Mucosa of rectum (tissue), 2 donors: Measurements from ENCODE around the gene LYPD1.

ENCODE experiments used
- H3K27ac ChIP-seq, 2 donors: one replicate each; pipeline ENCODE4 v1.7.0; 2013; ENCODE audit warnings: inconsistent platforms in 2 of 2, low read depth in 2 of 2, low read length in 2 of 2
- H3K27me3 ChIP-seq, 2 donors: one replicate each; pipeline ENCODE4 v1.7.0; 2013; ENCODE audit warnings: low read length in 2 of 2; ENCODE audit not compliant: control insufficient read depth in 2 of 2, insufficient read depth in 2 of 2
- H3K36me3 ChIP-seq, 2 donors: one replicate each; pipeline ENCODE4 v1.7.0; 2013; ENCODE audit warnings: low read length in 2 of 2; ENCODE audit not compliant: control insufficient read depth in 2 of 2, insufficient read depth in 2 of 2
- H3K4me1 ChIP-seq, 2 donors: one replicate each; pipeline ENCODE4 v1.7.0; 2013; ENCODE audit warnings: low read length in 2 of 2, mild to moderate bottlenecking in 1 of 2; ENCODE audit not compliant: control insufficient read depth in 2 of 2, insufficient read depth in 2 of 2
- H3K4me3 ChIP-seq, 2 donors: one replicate each; pipeline ENCODE4 v1.7.0; 2013; ENCODE audit warnings: low read length in 2 of 2
- H3K9ac ChIP-seq, 2 donors: one replicate each; pipeline ENCODE4 v1.7.0; 2013; ENCODE audit warnings: low read length in 2 of 2, low read depth in 1 of 2, mild to moderate bottlenecking in 1 of 2
- H3K9me3 ChIP-seq, 2 donors: one replicate each; pipeline ENCODE4 v1.7.0; 2013; ENCODE audit warnings: low read length in 2 of 2; ENCODE audit not compliant: control insufficient read depth in 2 of 2
- donor health status: healthy.
- donor health status: Normal muscosa, but diverticular disease.

The LYPD1 gene

DNA sequence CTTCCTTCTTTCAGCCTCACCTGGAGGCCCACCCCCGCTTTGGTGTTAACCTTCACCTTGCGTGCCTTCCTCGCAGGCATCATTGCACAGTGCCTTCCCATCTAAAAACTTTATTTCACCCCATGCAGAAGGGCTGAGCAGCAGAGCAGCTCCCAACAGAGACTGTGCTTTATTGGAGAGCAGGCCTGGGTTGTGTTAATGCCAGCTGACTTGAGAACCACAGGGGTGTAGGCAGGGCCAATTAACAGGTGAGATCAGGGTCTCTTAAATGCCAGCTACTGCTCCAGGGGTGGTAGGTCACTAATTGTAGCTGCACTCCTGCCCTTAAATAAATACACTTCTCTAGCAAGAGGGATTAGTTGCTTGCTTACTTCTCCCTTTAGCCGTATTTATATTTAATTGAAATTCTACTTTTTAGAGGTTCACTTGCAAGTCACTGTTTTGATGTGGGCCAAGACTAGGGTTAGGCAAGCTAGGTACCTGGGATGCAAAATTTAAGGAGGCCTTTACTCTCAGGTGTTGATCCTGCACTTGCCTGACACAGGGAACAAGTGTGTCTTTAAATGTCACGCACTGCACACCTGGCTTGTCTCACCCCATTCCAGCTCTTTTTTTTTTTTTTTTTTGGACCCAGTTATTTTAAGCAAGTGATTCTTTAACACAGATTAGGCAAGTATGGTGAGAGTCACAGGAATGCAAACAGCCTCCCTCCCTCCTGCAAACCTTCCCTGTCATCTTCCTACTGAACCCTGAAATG lies 54.5 kb downstream of the LYPD1 start:
- Histone ChIP-seq H3K9me3 (no peaks in the 10 kb centered on the region), H3K9ac (no peak overlapping the region), H3K4me3 (no peak overlapping the region), H3K36me3 (no peaks in the 10 kb centered on the region), H3K27me3 (no peaks in the 10 kb centered on the region), H3K27ac (no peak overlapping the region), H3K4me1 (no peaks in the 10 kb centered on the region)

DNA sequence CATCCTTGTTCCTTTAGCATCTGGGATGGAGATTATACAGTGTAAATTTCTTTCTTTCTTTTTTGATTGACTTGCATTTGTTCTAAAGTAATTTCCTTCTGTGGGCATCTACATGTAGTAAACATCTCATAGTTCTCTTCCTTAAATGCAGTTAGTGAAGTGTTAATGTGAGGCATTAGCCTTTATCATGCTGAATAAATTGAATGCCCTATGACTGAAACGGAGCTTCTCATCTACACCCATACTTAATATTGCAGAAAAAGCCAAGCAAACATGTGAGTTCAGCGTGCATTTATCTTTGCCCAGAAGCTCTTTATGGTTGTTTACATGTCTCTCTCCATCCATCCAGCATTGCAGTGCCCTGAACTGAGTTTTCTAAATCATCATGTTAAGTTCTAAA lies 58.3 kb downstream of the LYPD1 start:
- Histone ChIP-seq H3K27me3 (no peaks in the 10 kb centered on the region), H3K4me3 (no peak overlapping the region), H3K27ac (no peak overlapping the region), H3K9me3 (no peaks in the 10 kb centered on the region), H3K36me3 (no peaks in the 10 kb centered on the region), H3K9ac (no peak overlapping the region), H3K4me1 (no peaks in the 10 kb centered on the region)

DNA sequence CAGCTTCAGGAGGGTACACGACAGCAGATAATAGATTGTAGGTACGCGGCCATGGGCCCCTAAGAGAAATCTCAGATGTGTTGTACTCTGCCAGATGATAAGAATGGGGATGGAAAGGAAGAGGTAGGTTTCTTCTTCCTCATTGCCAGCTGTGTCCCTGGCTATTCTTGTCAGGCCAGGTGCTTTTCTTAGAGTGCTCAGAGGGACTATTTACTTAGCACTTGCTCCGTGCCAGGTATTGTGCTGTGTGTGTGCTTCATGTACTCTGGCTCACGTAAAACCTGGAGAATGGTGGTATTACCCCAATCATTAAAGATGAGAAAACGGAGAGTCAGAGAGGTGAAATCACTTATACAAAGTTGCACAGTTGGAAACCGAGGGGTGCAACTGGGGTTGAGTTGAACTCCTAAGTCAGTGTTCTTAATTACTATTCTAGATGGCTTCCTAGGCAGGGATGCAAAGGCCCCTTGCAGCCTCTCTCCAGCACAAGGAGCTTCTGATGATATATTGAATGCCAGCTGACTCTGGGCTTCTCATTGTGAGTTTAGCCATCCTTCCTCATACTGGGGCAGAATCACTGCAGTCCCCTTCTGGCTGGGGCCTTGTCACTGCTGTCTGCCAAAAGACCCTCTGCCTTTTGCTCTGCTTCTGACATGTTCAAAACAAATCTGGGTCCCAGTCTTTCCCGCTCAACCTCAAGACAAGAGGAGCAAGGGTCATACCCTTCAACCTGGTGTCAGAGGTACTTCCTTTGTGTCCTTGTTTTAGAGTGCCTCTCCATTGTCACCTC lies 60.7 kb downstream of the LYPD1 start:
- Histone ChIP-seq H3K27me3 (no peaks in the 10 kb centered on the region), H3K9ac (no peak overlapping the region), H3K36me3 (no peaks in the 10 kb centered on the region), H3K4me1 (no peaks in the 10 kb centered on the region), H3K9me3 (no peaks in the 10 kb centered on the region), H3K4me3 (no peak overlapping the region), H3K27ac (no peak overlapping the region)

DNA sequence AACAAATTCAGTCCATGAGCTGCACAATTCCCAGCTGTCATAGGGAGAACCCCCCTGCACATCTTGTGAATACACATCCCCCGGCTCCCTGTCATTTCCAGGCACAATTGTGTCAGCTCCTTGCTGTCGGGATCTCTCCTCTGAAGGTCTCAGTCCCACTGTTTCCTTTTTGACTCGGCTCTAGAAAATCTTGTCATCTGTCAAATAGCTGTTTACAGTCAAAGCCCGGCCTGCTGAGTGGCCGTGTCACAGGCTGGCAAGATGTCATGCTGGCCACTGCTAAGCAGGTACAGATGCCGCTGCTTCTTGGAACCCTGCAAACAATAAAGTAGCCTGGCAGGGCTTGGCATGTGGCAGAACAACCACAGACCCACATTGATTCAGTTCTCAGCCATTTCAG lies 61.7 kb downstream of the LYPD1 start:
- no peaks in the 10 kb centered on the region for H3K9me3 ChIP-seq
- no peak overlapping the region for H3K27ac ChIP-seq
- H3K27me3 ChIP-seq, result no peaks in the 10 kb centered on the region

DNA sequence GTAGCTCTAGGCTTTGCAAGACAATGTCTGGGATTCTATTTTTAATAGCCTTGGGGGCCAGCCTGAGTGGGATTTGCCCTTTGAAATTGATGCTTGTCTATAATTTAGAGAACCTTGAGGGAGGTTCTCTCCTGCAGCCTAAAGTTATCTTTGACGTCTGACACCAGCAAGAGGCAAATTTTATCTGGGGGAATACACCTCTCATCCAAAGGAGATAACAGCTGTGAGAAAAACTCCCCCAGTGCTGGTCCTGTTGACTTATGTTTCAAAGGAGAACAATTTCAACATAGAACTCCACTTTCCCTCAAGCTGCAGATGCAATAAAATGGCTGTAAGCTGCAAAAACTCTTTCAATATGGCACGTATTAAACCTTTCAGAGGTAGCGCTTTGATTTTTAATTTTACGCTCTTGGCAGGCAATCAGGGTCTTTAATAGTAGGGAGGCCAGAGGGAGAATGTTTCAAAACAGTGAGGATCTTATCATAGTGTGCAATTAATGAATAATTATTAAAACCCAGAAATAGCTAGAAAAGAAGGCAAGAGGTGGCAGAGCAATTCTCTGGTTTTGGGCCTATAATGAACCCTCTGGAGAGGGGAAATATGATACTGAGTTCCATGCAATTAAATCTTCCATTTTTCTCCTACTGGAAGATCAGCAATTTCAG lies 62.4 kb downstream of the LYPD1 start:
- Histone ChIP-seq H3K9ac (no peak overlapping the region), H3K4me3 (no peak overlapping the region), H3K4me1 (no peaks in the 10 kb centered on the region), H3K27ac (no peak overlapping the region), H3K27me3 (no peaks in the 10 kb centered on the region), H3K36me3 (no peaks in the 10 kb centered on the region), H3K9me3 (no peaks in the 10 kb centered on the region)

More for the DNA sequence above, 61.7 kb downstream of the LYPD1 start:
- H3K4me3 ChIP-seq, result no peak overlapping the region
- no peak overlapping the region for H3K9ac ChIP-seq
- no peaks in the 10 kb centered on the region for H3K36me3 ChIP-seq
- H3K4me1 ChIP-seq, result no peaks in the 10 kb centered on the region

DNA sequence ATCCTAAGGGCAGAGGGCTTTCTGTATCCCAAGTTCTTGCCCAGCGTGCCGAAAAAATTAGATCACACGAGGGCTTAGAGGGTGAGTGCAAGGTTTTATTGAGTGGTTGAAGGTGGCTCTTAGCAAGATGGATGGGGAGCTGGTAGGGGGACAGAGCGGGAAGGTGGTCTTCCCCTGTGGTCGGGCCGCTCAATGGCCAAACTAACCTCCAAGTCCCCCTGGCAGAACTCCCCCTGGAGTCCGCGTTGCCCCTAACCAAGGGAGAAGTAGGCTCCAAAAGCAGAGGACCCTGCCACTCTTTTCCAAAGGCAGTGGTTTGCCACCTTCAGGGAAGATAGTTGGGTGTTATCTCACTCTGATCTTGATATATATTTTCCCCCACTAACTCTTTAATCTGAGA lies 63.4 kb downstream of the LYPD1 start:
- H3K36me3 ChIP-seq, result no peaks in the 10 kb centered on the region
- H3K4me1 ChIP-seq, result no peaks in the 10 kb centered on the region
- H3K27ac ChIP-seq, result no peak overlapping the region
- no peaks in the 10 kb centered on the region for H3K27me3 ChIP-seq
- no peak overlapping the region for H3K4me3 ChIP-seq
- H3K9ac ChIP-seq, result no peak overlapping the region
- no peaks in the 10 kb centered on the region for H3K9me3 ChIP-seq

DNA sequence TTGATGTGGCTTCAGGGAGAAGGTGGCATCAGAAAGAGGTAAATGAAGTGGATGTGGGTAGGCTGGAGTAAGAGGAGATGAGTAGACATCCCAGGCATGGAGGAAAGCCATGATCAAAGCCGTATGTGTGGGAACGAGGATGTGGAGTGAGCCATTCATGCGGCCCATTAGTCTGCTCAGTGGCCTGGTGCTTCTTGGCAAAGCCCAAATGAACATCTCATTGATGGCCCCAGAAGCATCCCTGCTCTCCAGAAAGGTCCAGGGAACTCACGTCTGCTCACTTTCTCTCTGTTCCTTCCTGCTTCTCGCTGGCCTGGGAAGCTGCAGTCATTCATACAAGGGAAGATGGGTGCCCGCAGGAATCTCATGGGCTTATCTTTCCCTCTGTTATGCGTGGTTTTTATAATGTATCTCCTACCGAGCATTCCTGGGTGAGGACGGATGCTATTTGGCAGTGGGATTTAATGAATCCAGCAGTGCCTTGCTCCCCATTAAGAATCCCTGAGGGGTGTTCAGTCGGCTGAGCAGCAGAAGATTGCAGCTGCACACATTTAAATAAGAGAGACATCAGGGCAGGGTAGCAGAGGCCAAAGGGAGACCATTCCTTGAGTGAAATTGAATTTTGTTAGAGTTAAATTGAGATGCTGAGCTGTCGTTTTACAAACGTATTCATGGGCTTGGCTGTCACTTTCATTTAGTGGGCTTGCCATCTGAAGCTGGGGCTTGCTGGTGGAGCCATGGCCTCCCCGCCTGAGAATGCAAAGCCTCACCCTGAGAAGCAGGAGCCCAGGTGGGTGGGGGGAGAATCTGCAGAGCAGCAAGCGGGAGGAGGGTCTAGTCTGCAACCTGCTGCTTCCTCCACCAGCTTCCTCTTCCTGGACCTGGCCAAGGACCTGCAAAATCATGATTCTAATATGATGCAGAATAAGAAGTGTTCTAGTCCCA lies 64.5 kb downstream of the LYPD1 start:
- Histone ChIP-seq H3K27me3 (no peaks in the 10 kb centered on the region), H3K4me3 (no peak overlapping the region), H3K27ac (no peak overlapping the region), H3K9ac (no peak overlapping the region), H3K9me3 (no peaks in the 10 kb centered on the region), H3K36me3 (no peaks in the 10 kb centered on the region), H3K4me1 (no peaks in the 10 kb centered on the region)

DNA sequence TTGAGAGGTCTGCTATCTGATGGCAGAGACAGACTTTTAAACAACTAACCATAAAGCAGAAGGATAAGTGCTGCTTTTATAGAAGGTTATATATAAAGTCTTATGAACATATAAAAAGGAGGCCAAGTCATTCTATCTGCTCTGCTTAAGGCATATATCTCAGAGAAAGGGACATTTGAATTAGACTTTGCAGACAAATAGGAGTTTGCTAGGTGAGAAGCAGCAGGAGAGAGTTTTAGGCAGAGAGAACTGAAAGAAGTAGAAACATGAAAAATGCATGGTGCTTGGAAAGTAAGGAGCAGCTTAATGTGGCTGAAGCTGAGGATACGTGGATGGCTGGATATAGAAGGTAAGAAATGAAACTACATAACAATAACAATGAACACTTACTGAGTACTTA lies 65.4 kb downstream of the LYPD1 start:
- H3K4me1 ChIP-seq, result no peaks in the 10 kb centered on the region
- H3K27ac ChIP-seq, result no peak overlapping the region
- H3K4me3 ChIP-seq, result no peak overlapping the region
- H3K9me3 ChIP-seq, result no peaks in the 10 kb centered on the region
- no peaks in the 10 kb centered on the region for H3K36me3 ChIP-seq
- no peak overlapping the region for H3K9ac ChIP-seq
- no peaks in the 10 kb centered on the region for H3K27me3 ChIP-seq

DNA sequence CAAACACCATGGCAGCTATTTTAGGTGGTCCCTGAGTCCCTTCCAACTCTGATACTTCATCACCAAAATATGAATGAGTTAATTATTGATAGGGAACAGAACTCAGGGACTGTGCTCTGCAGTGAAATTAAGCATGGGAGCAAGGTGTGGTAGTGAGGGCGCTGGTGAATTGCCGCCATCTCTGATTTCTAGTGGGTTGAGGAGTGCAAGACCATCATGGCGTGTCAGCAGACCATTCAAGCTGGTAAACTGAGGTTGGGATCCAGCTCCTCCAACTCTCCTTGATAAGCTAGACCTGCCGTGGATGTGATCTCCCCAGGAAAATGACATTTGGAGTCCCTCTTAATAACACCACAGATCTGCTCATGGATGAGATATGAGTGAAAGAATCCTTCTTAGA lies 70.4 kb downstream of the LYPD1 start:
- Histone ChIP-seq H3K9me3 (no peaks in the 10 kb centered on the region), H3K9ac (no peak overlapping the region), H3K27ac (no peak overlapping the region), H3K4me3 (no peak overlapping the region), H3K36me3 (no peaks in the 10 kb centered on the region), H3K27me3 (peaks cover 0 to 1% of the 10 kb centered on the region in 2 donors), H3K4me1 (no peaks in the 10 kb centered on the region)
